Measurements from ENCODE around the gene PRSS2.

PRSS2 gene

DNA sequence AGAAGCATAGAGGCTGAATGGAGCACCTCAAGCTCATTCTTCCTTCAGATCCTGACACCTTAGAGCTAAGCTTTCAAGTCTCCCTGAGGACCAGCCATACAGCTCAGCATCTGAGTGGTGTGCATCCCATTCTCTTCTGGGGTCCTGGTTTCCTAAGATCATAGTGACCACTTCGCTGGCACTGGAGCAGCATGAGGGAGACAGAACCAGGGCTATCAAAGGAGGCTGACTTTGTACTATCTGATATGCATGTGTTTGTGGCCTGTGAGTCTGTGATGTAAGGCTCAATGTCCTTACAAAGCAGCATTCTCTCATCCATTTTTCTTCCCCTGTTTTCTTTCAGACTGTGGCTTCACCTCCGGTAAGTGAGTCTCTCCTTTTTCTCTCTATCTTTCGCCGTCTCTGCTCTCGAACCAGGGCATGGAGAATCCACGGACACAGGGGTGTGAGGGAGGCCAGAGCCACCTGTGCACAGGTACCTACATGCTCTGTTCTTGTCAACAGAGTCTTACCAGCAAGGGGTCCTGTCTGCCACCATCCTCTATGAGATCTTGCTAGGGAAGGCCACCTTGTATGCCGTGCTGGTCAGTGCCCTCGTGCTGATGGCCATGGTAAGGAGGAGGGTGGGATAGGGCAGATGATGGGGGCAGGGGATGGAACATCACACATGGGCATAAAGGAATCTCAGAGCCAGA is 31.0 kb downstream of the PRSS2 start:
- DNase-seq (ENCODE audit: low read depth): no peak

DNA sequence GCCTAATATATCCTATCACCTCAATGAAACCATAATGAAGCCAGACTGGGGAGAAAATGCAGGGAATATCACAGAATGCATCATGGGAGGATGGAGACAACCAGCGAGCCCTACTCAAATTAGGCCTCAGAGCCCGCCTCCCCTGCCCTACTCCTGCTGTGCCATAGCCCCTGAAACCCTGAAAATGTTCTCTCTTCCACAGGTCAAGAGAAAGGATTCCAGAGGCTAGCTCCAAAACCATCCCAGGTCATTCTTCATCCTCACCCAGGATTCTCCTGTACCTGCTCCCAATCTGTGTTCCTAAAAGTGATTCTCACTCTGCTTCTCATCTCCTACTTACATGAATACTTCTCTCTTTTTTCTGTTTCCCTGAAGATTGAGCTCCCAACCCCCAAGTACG is 31.5 kb downstream of the PRSS2 start:
- no peak for DNase-seq (ENCODE audit: low read depth)

DNA sequence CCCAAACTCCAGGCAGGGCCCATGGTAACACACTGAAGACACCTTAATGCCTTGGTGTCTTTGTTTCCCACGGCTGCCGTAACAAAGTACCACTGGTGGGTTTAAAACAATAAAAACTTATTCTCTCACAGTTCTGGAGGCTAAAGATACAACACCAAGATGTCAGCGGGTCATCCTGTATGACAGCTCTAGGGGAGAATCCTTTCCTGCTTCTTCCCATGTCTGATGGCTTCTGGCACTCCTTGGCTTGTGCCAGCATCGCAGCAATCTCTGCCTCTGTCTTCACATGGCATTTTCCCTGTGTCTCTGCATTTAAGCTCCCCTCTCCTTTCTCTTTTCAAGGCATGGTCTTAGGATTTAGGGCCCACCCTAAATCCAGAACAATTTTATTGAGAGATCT is 33.1 kb downstream of the PRSS2 start:
- DNase-seq (ENCODE audit: low read depth): no peak

DNA sequence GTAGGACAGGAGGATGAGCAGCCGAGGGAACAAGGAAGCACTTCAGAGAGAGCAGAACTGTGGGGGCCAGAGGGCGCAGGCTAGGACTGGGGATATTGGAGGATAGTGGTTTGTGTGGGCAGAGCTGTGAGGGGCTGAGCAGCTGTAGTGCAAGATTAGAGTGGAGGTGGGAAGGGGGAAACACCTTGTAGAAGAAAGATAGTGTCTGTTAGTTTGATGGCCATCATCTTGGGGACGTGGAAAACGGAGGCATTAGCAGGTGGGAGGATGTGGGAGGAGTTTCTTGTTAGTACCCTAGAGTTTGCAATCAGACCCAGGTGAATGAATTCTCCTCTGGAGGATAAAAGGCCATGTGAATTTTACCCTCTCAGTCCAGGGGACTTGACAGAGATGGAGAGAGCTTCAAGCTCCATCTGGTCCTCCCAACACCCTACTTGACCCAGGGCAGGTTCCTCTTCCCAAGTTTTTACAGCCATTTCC is 34.0 kb downstream of the PRSS2 start:
- no peak for DNase-seq (ENCODE audit: low read depth)

DNA sequence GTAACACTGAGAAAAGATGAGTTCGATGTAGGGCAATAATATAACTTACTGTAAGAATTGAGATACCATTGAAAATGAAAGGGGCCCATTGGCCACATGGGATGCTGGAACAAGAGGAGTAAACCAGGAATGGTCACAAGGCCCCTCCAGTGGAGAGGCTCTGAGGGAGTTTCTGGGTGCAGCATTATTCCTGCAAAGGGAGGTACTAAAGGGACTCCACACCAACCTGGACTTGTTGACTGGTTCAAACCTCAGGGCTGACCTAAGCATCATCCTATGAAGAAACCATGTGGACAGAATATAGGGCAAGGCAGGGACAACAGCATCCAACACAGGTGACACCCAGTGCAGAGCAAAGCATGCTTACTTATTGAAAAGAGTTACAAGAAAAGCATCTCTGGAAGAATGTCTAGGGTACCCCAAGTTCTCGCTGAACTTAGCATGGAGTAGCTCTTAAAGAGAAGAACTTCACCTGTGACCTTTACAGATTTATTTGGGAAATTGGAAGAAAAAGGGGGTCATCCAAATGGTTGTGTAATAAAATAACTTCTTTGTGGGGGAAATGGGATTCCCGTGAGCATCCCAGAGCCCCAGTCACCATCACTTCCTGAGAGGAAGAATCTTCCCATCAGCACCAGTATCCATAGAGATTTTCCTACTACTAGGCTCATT is 34.7 kb downstream of the PRSS2 start:
- DNase-seq (ENCODE audit: low read depth): no peak

DNA sequence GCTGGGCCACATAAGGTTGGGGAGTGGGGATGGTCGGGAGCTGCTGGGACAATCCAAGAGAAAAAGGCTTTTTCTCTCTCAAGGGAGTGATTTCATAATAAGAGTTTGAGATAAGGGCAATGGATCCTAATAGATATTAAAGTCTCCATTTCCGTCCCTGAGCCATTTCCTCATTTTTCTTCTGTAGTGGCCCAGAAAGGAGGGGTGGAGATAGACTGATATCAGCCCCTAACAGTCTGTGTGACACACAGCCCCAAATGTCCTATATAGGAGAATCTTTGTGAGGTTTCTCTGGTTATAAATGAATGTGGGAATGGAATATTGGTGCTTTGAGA is 35.2 kb downstream of the PRSS2 start:
- no peak for DNase-seq (ENCODE audit: low read depth)

DNA sequence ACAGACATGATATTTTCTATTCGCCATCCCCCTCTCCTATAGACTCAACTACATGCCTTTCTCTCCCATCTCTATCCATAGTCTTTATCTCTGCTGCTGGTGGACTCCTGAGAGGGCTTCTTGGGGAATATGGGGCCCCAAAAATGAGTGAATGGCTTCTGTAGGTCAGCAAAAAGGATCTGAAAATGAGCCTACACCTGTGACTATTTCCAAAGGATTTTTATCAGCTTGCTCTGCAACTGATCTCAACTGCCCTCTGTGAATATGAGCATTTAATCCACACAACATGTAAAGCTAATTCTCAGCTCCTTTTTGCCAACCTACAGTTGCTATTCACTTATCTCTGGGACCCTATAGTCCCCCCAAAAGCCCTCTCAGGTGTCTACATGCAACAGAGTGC is 36.2 kb downstream of the PRSS2 start:
- DNase-seq (ENCODE audit: low read depth): no peak

DNA sequence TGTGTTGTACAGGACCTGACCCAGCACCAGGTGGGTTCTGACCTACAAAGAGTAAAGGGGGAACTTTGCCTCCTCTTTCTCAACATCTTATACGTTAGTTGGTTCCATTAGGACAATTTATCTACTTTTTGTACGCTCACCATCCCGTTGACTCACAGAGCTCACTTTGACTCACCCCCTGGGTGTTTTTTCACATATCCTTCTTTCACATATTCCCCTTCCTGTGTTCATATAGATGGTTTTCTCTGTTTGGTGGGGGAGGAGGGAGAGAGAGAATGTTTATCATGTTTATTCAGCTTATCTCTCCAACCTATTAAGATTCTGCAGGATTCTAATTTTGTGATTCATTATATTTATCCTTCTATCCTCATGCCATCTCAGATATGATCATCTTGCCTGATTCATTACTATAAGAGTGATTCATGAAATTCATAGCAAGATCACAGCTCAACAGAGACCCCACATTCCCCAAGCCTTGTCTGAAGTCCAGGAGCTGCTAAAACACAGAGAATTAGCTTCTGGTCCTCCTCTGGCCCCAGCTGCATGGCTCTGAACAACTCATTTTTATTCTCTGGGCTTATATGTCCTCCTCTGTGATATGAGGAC is 37.2 kb downstream of the PRSS2 start:
- peak; percentile 76 for DNase-seq (ENCODE audit: low read depth)

DNA sequence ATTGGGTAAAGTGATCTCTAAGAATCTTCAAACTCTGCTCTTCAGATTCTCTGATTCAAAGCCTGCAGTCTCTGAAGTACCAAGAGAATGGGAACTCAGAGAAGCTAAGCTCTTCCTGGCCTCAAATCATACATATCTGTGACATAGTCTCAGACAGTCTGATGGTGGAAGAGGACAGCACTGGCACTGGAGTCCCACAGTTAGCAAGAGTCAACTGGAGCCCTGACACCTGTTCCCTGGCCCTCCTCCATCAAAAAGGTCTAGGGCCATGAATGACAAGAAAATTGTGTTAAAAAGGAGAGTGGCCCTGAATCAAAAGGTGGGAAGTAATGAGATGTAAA is 37.7 kb downstream of the PRSS2 start:
- no peak for DNase-seq (ENCODE audit: low read depth)

DNA sequence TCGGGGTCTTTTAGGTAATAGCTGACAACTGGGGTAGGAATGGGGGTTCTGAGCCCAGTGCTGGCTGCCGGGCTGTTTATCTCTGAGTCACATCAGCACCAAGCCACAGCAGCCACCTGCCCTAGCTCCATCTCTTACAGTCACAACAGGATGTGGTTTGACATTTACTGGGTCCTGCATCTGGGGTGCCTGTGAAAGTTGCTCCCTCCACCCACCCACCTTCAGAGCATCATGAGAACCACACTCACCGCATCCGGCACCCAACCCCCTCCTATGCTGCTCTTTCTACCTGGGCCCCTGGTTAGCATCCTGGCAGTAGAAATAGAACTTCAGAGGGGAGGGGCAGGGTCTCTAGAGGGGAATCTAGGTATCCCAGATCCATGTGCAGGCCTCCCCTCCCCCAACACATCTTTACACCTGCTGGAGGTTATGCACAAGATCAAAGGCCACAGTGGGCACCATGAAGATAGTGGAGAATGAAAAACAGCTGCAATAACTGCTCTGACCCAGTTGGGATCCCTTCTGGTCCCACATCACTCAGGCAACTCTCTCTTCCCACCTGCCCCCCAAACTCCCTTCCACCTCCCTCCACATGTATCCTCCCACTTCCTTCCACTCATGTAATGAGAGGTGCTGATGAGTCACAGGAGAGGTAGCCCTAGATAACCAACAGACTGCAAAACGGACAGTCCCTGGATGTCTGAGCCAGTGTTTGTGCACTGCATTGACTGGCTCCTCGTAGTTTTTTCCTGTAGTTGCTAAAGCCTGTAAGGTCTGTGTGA is 38.2 kb downstream of the PRSS2 start:
- DNase-seq (ENCODE audit: low read depth): peak; percentile 57

DNA sequence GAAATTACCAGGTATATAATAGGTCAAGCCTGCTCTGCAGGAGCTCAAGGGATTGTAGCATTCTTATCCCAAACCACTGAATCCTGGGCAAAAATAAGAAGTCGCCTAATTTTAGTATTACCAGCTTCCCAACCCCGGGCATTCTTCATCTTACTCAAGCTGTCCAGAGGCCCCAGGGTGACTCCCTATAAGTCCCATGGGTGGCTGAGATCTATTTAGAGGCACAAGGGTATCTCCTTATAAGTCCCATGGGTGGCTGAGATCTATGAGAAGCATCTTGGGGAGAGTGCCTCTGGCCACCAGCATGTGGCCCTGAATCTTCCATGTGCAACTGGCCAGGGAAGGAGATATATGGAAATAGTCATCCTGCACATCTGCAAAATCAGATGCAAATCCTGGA is 38.9 kb downstream of the PRSS2 start:
- no peak for DNase-seq (ENCODE audit: low read depth)

DNA sequence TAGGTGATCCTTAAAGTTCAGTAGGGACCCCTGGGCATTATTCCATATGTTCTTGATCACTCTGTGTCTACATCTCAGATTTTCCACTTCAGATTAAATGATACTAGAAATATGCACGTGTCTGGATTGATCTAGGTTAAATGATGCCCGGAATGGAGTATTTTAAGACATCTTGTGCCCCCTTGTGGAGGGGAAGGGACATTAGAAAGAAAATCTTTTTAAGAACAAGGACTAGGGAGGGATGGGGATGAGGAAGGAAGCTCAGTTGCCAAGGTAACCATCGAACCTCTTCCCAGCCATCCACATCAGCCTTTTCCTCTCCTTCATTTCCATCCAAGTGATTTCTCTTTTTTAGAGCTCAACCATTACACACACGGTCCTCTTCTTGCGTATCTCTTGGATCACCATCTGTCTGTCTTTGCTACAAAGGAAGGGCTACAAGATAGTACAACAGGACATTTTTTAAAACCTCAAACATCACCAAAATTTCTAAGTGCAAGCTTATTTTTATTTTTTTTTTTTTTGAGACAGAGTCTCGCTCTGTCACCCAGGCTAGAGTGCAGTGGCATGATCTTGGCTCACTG is 40.5 kb downstream of the PRSS2 start:
- DNase-seq (ENCODE audit: low read depth): no peak

DNA sequence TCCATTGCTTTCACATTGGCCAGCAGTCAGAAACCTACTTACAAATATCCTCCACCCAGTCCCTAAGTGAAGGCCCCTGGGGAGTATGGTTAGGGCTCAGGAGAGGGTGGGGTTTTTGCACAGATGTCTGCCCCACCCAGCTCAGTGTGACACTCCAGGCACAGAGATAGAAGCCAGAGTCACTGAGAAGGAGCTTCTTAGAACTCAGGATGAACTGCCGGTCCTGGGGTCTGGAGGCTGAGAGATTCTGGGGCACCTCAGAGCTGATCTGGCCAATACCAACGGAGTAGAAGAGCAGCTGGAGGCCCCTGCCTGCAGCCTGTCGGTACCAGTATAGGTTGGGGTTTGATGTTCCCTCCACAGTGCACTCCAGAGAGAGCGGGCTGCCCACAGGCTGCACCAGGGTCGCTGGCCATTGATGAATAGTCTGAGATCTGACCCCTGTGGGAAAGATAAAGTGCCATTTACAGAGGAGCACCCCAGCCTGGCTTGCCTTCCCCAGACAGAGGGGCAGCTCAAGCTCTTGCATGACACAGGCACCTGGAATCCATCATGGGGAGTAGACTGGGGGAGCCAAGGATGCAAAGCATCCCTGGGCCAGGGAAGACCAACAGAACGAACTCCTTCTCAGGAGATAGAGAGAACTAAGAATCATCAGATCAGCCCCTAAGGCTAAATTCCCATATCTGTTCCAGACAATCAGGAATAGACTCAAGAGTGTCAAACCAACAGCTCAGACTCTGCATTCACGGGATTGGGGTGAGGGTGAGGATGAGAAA is 41.9 kb downstream of the PRSS2 start:
- DNase-seq (ENCODE audit: low read depth): no peak

DNA sequence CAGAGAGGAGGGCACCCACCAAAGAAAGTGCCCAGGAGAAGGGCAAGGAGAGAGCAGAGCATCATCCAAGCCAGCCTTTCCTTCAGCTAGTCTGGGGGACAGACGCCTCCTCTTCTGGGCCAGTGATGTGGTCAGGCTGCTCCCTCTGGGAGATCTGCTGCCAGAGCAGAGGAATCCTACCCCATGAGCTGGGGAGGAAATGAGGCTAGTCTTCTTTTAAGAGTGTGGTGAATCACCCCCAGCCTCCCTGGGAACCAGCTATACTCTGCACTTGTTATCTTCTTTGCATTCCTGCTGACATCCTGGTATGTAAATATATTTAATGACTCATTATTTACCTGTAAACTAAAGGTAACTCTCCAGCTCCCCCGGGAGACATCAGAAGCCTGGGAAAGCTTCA is 42.5 kb downstream of the PRSS2 start:
- peak; percentile 51 for DNase-seq (ENCODE audit: low read depth)

DNA sequence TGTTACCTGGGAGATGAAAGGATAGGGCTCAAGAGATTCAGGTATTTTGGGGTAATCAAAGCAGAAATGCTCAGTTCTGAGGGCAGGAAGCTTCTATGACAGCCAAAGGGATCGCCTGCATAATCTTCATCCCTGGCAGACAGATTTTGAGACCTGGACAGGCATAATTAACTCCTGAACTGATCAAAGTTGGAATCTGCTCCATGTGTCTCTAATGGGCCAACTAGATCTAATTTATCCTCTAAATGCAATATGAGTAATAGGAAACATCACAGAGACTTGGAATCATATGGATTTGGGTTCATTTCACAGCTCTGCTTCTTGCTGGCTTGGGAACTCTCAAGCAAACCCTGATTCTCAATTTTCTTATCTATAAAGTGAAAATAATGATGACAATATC is 42.9 kb downstream of the PRSS2 start:
- no peak for DNase-seq (ENCODE audit: low read depth)

DNA sequence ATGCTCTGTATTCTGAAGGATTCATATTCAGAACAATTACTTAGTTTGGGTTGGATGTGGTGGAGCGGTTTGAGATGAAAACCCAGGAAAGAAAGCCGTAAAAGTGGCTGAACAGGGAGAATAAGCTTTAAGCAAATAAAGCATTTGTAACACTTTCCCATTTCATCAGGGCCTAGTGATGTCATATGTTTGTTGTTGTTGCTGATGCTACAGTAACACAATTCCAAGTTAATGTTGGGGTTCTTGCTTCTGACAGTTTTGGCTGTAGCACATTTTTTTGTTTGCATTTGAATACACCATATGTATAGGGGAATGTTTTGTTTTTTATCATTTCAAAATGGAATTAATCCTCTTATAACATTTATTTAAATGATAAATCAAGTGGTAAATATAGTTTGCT is 43.7 kb downstream of the PRSS2 start:
- no peak for DNase-seq (ENCODE audit: low read depth)

DNA sequence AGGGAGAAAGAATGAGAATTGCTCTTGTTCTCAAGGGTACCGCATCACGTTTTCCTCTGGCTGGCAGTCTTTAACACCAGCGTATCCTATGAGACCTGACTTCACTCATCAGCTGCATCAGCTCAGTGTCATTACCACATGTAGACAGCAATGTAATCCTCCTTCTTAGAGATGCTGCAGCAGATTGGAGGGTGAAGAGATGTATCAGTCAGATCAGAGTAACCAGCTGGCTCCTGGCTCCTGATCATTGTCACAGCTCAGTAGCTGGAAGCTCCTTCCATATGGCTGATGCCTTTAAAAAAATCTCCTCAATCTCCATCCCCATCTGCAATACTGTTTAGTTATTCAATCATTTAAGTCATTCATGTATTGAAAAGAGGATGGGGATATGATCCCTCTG is 44.4 kb downstream of the PRSS2 start:
- DNase-seq (ENCODE audit: low read depth): no peak

DNA sequence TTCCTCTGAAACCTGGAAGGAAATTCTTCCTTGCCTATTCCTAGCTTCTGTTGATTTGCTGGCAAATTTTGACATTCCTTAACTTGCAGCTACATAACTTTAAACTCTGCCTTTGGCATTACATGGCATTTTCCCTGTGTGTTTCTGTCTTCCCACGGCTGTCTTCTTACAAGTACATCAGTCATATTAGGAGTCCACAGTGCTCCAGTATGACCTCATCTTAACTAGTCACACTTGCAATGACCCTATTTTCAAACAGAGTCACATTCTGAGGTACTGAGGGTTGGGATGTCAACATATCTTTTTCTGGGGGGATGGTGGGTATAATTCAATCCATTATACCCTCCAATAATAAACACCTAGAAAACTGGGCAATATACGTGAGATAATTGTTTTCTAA is 46.7 kb downstream of the PRSS2 start:
- DNase-seq (ENCODE audit: low read depth): no peak

DNA sequence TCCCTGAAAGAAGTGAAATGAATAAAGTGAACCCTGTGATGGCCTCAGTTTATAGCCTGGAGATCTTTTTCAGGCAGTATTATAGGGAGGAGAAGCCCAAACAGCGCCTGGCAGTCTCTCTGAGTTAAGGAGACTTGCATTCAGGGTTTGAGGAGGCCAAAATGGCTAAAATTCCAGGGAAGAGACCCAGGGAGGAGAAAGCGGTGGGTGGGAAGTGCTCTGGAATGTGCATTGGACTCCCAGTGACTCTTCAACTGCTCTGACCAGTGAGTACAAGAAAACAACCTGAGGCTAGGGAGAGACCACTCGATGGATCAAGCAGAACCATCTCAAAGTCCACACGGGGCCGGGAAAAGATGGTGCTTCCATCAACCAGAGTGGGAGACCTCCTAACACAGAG is 48.8 kb downstream of the PRSS2 start:
- DNase-seq (ENCODE audit: low read depth): no peak

DNA sequence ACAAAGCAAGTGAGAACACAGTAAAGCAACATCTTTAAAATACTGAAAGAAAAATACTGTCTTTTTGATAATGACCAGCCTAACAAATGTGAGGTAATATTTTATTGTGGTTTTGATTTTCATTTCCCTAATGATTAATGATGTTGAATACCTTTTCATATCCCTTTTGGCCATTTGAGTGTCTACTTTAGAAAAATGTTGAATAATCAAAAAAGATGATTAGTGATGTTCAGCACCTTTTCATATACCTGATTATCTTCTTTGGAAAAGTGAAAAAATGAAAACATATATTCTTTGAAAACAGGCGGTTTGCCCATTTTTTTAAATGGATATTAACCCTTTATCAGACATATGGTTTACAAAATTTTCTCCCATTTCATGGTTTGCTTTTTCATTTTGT is 51.9 kb downstream of the PRSS2 start:
- no peak for DNase-seq (ENCODE audit: low read depth)

Measured in HS-27A (cell line).